GM12892 (cell line): Measurements from ENCODE around the gene APOBEC3A.
"Not testable (repeated sequence)": the region's sequence is repeated elsewhere in the genome, so short reads cannot be mapped to it uniquely, and the experiment has no call there.

Source experiments
- POLR2A ChIP-seq: IDR thresholded peaks from 2 replicates; pipeline ENCODE4 v1.6.1; 2011; ENCODE audit warnings: low read depth, low read length, control low read depth
- POLR2AphosphoS5 ChIP-seq: IDR thresholded peaks from 2 replicates; pipeline ENCODE4 v1.6.1; 2011; ENCODE audit warnings: low read depth, low read length, control low read depth
- TAF1 ChIP-seq: IDR thresholded peaks from 2 replicates; pipeline ENCODE4 v1.6.1; 2011; ENCODE audit warnings: low read depth, mild to moderate bottlenecking, control low read depth, low read length, borderline replicate concordance

DNA sequence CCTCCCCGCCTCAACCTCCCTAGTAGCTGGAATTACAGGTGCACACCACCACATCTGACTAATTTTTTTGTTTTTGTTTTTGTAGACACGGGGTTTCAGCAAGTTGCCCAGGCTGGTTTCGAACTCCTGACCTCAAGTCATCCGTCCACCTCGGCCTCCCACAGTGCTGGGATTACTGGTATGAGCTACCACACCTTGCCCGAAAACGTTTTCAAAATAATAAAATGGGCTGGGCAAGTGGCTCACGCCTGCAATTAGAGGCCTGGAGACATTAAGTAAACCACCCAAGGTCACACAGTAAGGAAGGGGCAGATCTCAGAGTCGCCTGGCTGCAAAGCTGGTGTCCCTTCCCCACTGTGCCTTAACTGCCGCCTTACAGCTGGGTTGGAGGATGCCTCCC lies 23.2 kb downstream of the APOBEC3A start:
- not testable (repeated sequence) for TF ChIP-seq POLR2AphosphoS5, TAF1, POLR2A
